A673 (cell line): ENCODE results near the gene MED27.

Experiments
- CTCF ChIP-seq: fragments of 300-800, 200-600 bp; sonication (generic); conservative IDR thresholded peaks from 2 replicates; pipeline ENCODE4 v1.5.1; 2017; ENCODE audit warnings: low read depth, mild to moderate bottlenecking, antibody characterized with exemption, low read length, moderate library complexity, mixed read lengths
- EZH2 ChIP-seq: fragments of 200-600 bp; sonication (generic); IDR thresholded peaks from 2 replicates; pipeline ENCODE4 v1.6.1; 2017; ENCODE audit warnings: borderline replicate concordance, low read depth, mild to moderate bottlenecking, mixed read lengths, antibody characterized with exemption, low read length; ENCODE audit not compliant: poor library complexity, severe bottlenecking

GRCh38 chr9:132062806-132063205 lies 16.9 kb downstream of the MED27 start:
- TF ChIP-seq CTCF (no peak), EZH2 (no peak)
